Testis (tissue), 2 donors: ENCODE measurements around the gene CCBE1.

ENCODE experiments used
- POLR2A ChIP-seq: fragments of 450-650 bp; IDR thresholded peaks from one replicate; pipeline ENCODE4 v1.6.1; 2017; ENCODE audit warnings: antibody characterized with exemption, mild to moderate bottlenecking, moderate library complexity
- TF ChIP-seq, protein P1 (sequence below), 3 experiments: fragments of 450-650 bp in 2 of 3; fragments of 200-600 bp in 1 of 3; sonication (generic) in 1 of 3; IDR thresholded peaks; one replicate each; pipeline ENCODE4 v1.5.1; 2016 to 2019; ENCODE audit warnings: antibody characterized with exemption in 3 of 3, mild to moderate bottlenecking in 2 of 3, moderate library complexity in 1 of 3

- TF ChIP-seq, protein P1, sequence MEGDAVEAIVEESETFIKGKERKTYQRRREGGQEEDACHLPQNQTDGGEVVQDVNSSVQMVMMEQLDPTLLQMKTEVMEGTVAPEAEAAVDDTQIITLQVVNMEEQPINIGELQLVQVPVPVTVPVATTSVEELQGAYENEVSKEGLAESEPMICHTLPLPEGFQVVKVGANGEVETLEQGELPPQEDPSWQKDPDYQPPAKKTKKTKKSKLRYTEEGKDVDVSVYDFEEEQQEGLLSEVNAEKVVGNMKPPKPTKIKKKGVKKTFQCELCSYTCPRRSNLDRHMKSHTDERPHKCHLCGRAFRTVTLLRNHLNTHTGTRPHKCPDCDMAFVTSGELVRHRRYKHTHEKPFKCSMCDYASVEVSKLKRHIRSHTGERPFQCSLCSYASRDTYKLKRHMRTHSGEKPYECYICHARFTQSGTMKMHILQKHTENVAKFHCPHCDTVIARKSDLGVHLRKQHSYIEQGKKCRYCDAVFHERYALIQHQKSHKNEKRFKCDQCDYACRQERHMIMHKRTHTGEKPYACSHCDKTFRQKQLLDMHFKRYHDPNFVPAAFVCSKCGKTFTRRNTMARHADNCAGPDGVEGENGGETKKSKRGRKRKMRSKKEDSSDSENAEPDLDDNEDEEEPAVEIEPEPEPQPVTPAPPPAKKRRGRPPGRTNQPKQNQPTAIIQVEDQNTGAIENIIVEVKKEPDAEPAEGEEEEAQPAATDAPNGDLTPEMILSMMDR (IDR thresholded peaks at IDR 0.05), result no peak
- TF ChIP-seq POLR2A, result no peak
Measured at GRCh38 chr18:59420244-59420643, 277.0 kb downstream of the CCBE1 start.
